AG09309 (cell line): ENCODE data around the gene CAMK2D.

Experiments used
- DNase-seq: peaks from one replicate; pipeline ENCODE4 v3.0.0-alpha.2; 2010; ENCODE audit warnings: low read depth
- H3K4me3 ChIP-seq: 2 replicates; pipeline ENCODE4 v1.5.1; 2011; ENCODE audit warnings: mild to moderate bottlenecking, low read depth, low read length, moderate library complexity; ENCODE audit not compliant: control insufficient read depth
- CTCF ChIP-seq: IDR thresholded peaks from 2 replicates; pipeline ENCODE4 v1.5.1; 2011; ENCODE audit warnings: mild to moderate bottlenecking, low read depth, low read length, inconsistent platforms; ENCODE audit not compliant: insufficient read depth, control insufficient read depth; ENCODE audit errors: missing control alignments

The CAMK2D gene

GRCh38 chr4:113579360-113579759, 182.2 kb downstream of the CAMK2D start:
- no peak overlapping the region for H3K4me3 ChIP-seq
- no peak for DNase-seq
- TF ChIP-seq CTCF, result no peak

GRCh38 chr4:113576947-113577678, 184.4 kb downstream of the CAMK2D start:
- no peak for DNase-seq
- TF ChIP-seq CTCF, result no peak
- H3K4me3 ChIP-seq, result no peak overlapping the region

GRCh38 chr4:113575401-113575800, 186.1 kb downstream of the CAMK2D start:
- TF ChIP-seq CTCF, result no peak
- no peak for DNase-seq
- no peak overlapping the region for H3K4me3 ChIP-seq

GRCh38 chr4:113574636-113575103, 186.9 kb downstream of the CAMK2D start:
- no peak for TF ChIP-seq CTCF
- no peak overlapping the region for H3K4me3 ChIP-seq
- no peak for DNase-seq

GRCh38 chr4:113572620-113573019, 188.9 kb downstream of the CAMK2D start:
- no peak for DNase-seq
- no peak for TF ChIP-seq CTCF

GRCh38 chr4:113566015-113566795, 195.3 kb downstream of the CAMK2D start:
- no peak for DNase-seq
- TF ChIP-seq CTCF, result no peak
- no peak overlapping the region for H3K4me3 ChIP-seq

More at GRCh38 chr4:113572620-113573019, 188.9 kb downstream of the CAMK2D start:
- no peak overlapping the region for H3K4me3 ChIP-seq
